Measurements from ENCODE around the gene MTMR3. TPM values are rescaled to one million over a fixed set of nuclear protein-coding genes. Genes with fewer than 3 reads are reported as not detected.

The MTMR3 gene
- total and polyA plus RNA-seq, 2 of the 8 experiments (the other 6 are each of a cell fraction or from before 2014, with no cell fraction given) = 16.9 to 18.5 TPM

DNA sequence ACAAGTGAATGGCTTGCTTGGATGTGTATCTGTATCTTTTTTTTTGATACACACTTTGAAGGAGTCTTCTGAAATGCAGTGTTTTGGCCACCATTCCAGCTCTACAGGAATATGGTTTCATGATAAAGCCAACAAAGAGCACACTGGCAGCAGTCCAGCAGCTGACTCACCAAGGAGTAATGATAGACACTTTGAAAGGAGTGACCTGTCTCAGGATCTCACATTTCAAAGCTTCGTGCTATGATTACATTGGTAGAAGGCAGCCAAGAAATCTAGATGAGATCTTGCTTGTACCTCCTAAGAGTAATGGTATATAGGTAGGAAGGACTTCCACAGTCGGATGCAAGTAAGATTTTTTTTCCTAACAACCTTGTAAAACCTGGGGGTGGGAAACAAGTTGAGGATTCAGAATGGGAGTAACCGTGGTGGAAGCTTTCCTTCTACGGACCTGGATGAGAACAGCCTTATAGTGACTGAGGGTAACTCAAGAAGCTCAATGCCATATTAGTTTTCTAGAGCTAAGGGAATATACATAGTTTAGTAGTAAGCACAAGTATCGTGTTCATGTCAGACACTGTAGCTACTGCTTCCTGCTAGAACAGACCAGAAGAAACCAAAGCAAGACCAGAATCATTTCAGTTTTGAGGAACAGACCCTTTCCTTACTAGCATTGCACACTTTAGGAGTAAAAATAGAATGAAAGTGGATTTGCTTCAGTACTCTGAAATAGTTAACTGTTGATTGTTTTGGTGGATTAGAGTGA is 25.0 kb downstream of the MTMR3 start:
- Histone ChIP-seq H3K9ac (replicated peaks in 1 of 4; ENCODE audit: extremely low read depth in 1 of 4, low read depth in 3 of 4, low read length in 3 of 4) (no peak overlapping the region), H4K91ac (replicated peaks; ENCODE audit: insufficient read length, low read length) (no peak overlapping the region), H3K4me2 (ENCODE audit: insufficient read depth in 1 of 2, low read depth in 2 of 2, low read length in 2 of 2) (no peak overlapping the region), H3K56ac (replicated peaks; ENCODE audit: insufficient read length, low read depth, low read length) (no peak overlapping the region), H3K4me3 (ENCODE audit: extremely low read depth in 1 of 4, insufficient read depth in 2 of 4, low read depth in 3 of 4, low read length in 4 of 4) (no peak overlapping the region), H4K5ac (ENCODE audit: insufficient read length, low read depth, low read length) (no peak overlapping the region), H3K79me1 (ENCODE audit: low read depth, low read length) (no peaks in the 10 kb centered on the region; the same call in none of the 2 replicates), H2AK5ac (ENCODE audit: low read depth, low read length) (no peak overlapping the region), H4K20me1 (replicated peaks in 1 of 2; ENCODE audit: control insufficient read depth in 1 of 2, insufficient read depth in 2 of 2, low read length in 2 of 2) (peaks cover 0 to 2% of the 10 kb centered on the region in 2 experiments), H2AFZ (ENCODE audit: low read length) (no peak overlapping the region), H3K4me1 (replicated peaks in 1 of 4; ENCODE audit: control insufficient read depth in 3 of 4, insufficient read depth in 4 of 4, low read length in 3 of 4) (peaks cover 0 to 7% (median 1%) of the 10 kb centered on the region in 4 experiments; a peak in 2 of 7 replicates), H3K4ac (replicated peaks; ENCODE audit: insufficient read length, low read depth, low read length) (no peak overlapping the region), H3K27me3 (replicated peaks in 1 of 4; ENCODE audit: control insufficient read depth in 3 of 4, extremely low read depth in 1 of 4, insufficient read depth in 3 of 4, low read length in 3 of 4) (no peaks in the 10 kb centered on the region), H3K79me2 (ENCODE audit: control insufficient read depth in 1 of 2, insufficient read depth in 2 of 2, low read length in 2 of 2) (peaks cover 0 to 70% of the 10 kb centered on the region in 2 experiments; a peak in 2 of 4 replicates), H2BK20ac (ENCODE audit: low read length) (no peak overlapping the region), H4K8ac (ENCODE audit: extremely low read depth, insufficient read depth, low read length) (no peak overlapping the region), H3K18ac (ENCODE audit: extremely low read depth, low read length) (no peak overlapping the region), H3K23ac (ENCODE audit: insufficient read length) (no peak overlapping the region), H2BK15ac (ENCODE audit: low read length) (no peak overlapping the region), H3K27ac (ENCODE audit: low read depth, low read length) (no peak overlapping the region), H3K14ac (ENCODE audit: insufficient read length) (no peak overlapping the region), H3K23me2 (ENCODE audit: low read depth, low read length) (peaks cover 2% of the 10 kb centered on the region; the same call in 1 of the 2 replicates), H2BK12ac (ENCODE audit: low read depth, low read length) (no peak overlapping the region), H3K9me3 (ENCODE audit: insufficient read depth in 2 of 2, low read depth in 1 of 2, low read length in 1 of 2) (no peaks in the 10 kb centered on the region), H3K36me3 (ENCODE audit: control insufficient read depth in 2 of 4, insufficient read depth in 4 of 4, low read length in 3 of 4) (no peaks in the 10 kb centered on the region), H2BK120ac (replicated peaks; ENCODE audit: low read depth, low read length) (no peak overlapping the region), H2BK5ac (ENCODE audit: low read depth, low read length) (no peak overlapping the region)
- 89% methylated on average over 5 of the region's 5 CpGs; no CpG with 5 or more reads in 1 of the 2 experiments for WGBS, 2 experiments (ENCODE audit: extremely low coverage in 1 of 2, insufficient coverage in 1 of 2, insufficient read length in 1 of 2, insufficient replicate concordance in 2 of 2, low coverage in 1 of 2, low lambda C conversion rate in 2 of 2, missing lambda C conversion rate in 1 of 2)
- FAIRE-seq (no peak), DNase-seq (ENCODE audit: low read depth in 1 of 2, low spot score in 2 of 2) (no peak)
- TF ChIP-seq POLR2AphosphoS5 (IDR thresholded peaks at IDR 0.05; ENCODE audit: low read depth, low read length) = no peak
- TF ChIP-seq GTF2F1 (IDR thresholded peaks at IDR 0.05; ENCODE audit: borderline replicate concordance, low read depth, low read length) = no peak
- no peak for TF ChIP-seq SIN3A (conservative IDR thresholded peaks at IDR 0.05 in 1 of 2, IDR thresholded peaks at IDR 0.05 in 1 of 2; ENCODE audit: low read depth in 1 of 2, low read length in 2 of 2)
- TF ChIP-seq KDM5A (IDR thresholded peaks at IDR 0.05; ENCODE audit: low read length) = no peak
- ChIA-PET CTCF (ENCODE audit: partially characterized antibody) (interaction anchor here (0.9 to 1.7 kb wide), 5 partner anchors 25 to 141 kb away, joined by 3 to 5 read pairs (median 3); partner anchors contain the start of genes MTMR3, UQCR10 and ZMAT5), POLR2A (ENCODE audit: partially characterized antibody) (interaction anchor here (0.7 to 1.0 kb wide), 3 partner anchors 9 to 751 kb away, joined by 3 read pairs; no protein-coding TSS in a partner anchor)
